K562 (cell line): ENCODE results near the gene CYSTM1. TPM values are rescaled to one million over a fixed set of nuclear protein-coding genes. Genes with fewer than 3 reads are reported as not detected.

Experiments used
- ATAC-seq: fragments of 200-7000 bp; cut with Tn5 transposase; 3 replicates; pipeline ENCODE4 v1.9.1; 2020; ENCODE audit warnings: moderate library complexity
- BruUV-seq: library from RNA; stranded (reverse); fragments of 400-500 nt; replicated peaks from 2 replicates; lab custom pipeline; 2021; lab: Mats Ljungman, UMichigan
- CTCF ChIA-PET: fragments of 300-600 bp; formaldehyde crosslinking; extraction: SDS; loops from one replicate; lab custom pipeline; 2021; ENCODE audit warnings: low intra/inter-chr PET ratio; lab: Yijun Ruan, JAX
- POLR2A ChIA-PET: fragments of 300-600, 350-650 bp; sonication (Branson Sonifier 250); formaldehyde crosslinking; extraction: SDS; loops from one replicate; lab custom pipeline; 2021; ENCODE audit warnings: antibody characterized with exemption, inconsistent platforms; lab: Yijun Ruan, JAX
- DNase-seq, 4 experiments: peaks; one replicate each; pipeline versions ENCODE4 v3.0.0 to v3.0.0-alpha.2; 2011 to 2018; ENCODE audit warnings: low spot score in 3 of 4, mixed read lengths in 3 of 4; ENCODE audit errors: extremely low read depth in 1 of 4
- FAIRE-seq: peaks from 2 replicates; lab custom pipeline; 2011; peaks lifted over from hg19 to GRCh38; lab: Jason Lieb, UNC
- H2AFZ ChIP-seq: 2 replicates; pipeline ENCODE4 v1.6.0; 2011; ENCODE audit warnings: low read depth, low read length, control low read depth, inconsistent platforms
- H3K27ac ChIP-seq: fragments of 200-600 bp; 3 replicates; pipeline ENCODE4 v1.8.0; 2011; ENCODE audit warnings: low read depth, mild to moderate bottlenecking, control low read depth, inconsistent platforms, low read length, moderate library complexity, mixed read lengths; ENCODE audit errors: extremely low read depth
- H3K27me3 ChIP-seq, 2 experiments: fragments of 300-600 bp in 1 of 2; 2 replicates in 1 of 2; 3 replicates in 1 of 2; pipeline versions ENCODE4 v1.6.0 to v1.8.0; 2011; ENCODE audit warnings: inconsistent platforms in 2 of 2, low read length in 2 of 2, mild to moderate bottlenecking in 1 of 2, mixed read lengths in 1 of 2, moderate library complexity in 1 of 2; ENCODE audit not compliant: control insufficient read depth in 2 of 2, insufficient read depth in 2 of 2
- H3K36me3 ChIP-seq: fragments of 300-600 bp; 3 replicates; pipeline ENCODE4 v1.8.0; 2011; ENCODE audit warnings: mild to moderate bottlenecking, low read length, inconsistent platforms; ENCODE audit not compliant: control insufficient read depth, insufficient read depth
- H3K4me1 ChIP-seq, 2 experiments: fragments of 200-600 bp in 1 of 2; replicated peaks in 1 of 2; 2 replicates in 1 of 2; 3 replicates in 1 of 2; pipeline versions ENCODE4 v1.5.1 to v1.8.0; 2011; ENCODE audit warnings: inconsistent platforms in 2 of 2, low read length in 2 of 2, mild to moderate bottlenecking in 1 of 2, mixed read lengths in 1 of 2, moderate library complexity in 1 of 2; ENCODE audit not compliant: control insufficient read depth in 2 of 2, insufficient read depth in 2 of 2
- H3K4me2 ChIP-seq: 2 replicates; pipeline ENCODE4 v1.6.1; 2011; ENCODE audit warnings: low read length, control low read depth, inconsistent platforms, mixed read lengths; ENCODE audit not compliant: insufficient read depth
- H3K4me3 ChIP-seq: fragments of 200-600 bp; sonication (generic), shearing (Covaris generic); 2 replicates; pipeline ENCODE4 v1.5.1; 2016; ENCODE audit warnings: control low read depth, inconsistent platforms
- H3K79me2 ChIP-seq: fragments of 200-600 bp; 3 replicates; pipeline ENCODE4 v1.8.0; 2011; ENCODE audit warnings: low read length, inconsistent platforms; ENCODE audit not compliant: control insufficient read depth, insufficient read depth
- H3K9ac ChIP-seq, 2 experiments: 2 replicates each; pipeline versions ENCODE4 v1.6.0 to v1.6.1; 2011; ENCODE audit warnings: low read depth in 2 of 2, low read length in 2 of 2, control low read depth in 1 of 2, inconsistent platforms in 1 of 2, mild to moderate bottlenecking in 1 of 2, mixed read lengths in 1 of 2; ENCODE audit not compliant: insufficient read depth in 1 of 2
- H3K9me1 ChIP-seq: one replicate; pipeline ENCODE4 v1.6.0; 2011; ENCODE audit warnings: inconsistent platforms, mild to moderate bottlenecking, low read length, moderate library complexity; ENCODE audit not compliant: control insufficient read depth, insufficient read depth
- H3K9me3 ChIP-seq: replicated peaks from 2 replicates; pipeline ENCODE4 v1.5.1; 2011; ENCODE audit warnings: low read depth, low read length, inconsistent platforms; ENCODE audit not compliant: control insufficient read depth, insufficient read depth
- H4K20me1 ChIP-seq: replicated peaks from 2 replicates; pipeline ENCODE4 v1.6.1; 2011; ENCODE audit warnings: low read length, inconsistent platforms, mixed read lengths; ENCODE audit not compliant: control insufficient read depth, insufficient read depth
- CTCF ChIP-seq, 3 experiments: IDR thresholded peaks in 2 of 3; conservative IDR thresholded peaks in 1 of 3; 2 replicates each; pipeline ENCODE4 v1.5.1; 2011 to 2012; ENCODE audit warnings: low read length in 3 of 3, mild to moderate bottlenecking in 3 of 3, control low read depth in 2 of 3, improper control_type of control experiment in 1 of 3, inconsistent platforms in 1 of 3, low read depth in 1 of 3, mixed read lengths in 1 of 3, moderate library complexity in 1 of 3; ENCODE audit not compliant: insufficient read depth in 2 of 3
- ELK3 ChIP-seq: fragments of 450-650 bp; formaldehyde crosslinking; IDR thresholded peaks from 2 replicates; pipeline ENCODE4 v1.4.0; 2020; ENCODE audit warnings: mild to moderate bottlenecking
- NRF1 ChIP-seq, 2 experiments: fragments of 450-650 bp; IDR thresholded peaks in 1 of 2; conservative IDR thresholded peaks in 1 of 2; 2 replicates each; pipeline ENCODE4 v1.6.1; 2014; ENCODE audit warnings: mild to moderate bottlenecking in 2 of 2
- RAD21 ChIP-seq, 2 experiments: fragments of 250-450 bp in 1 of 2; fragments of 450-650 bp in 1 of 2; sonication (Bioruptor Pico) in 1 of 2; formaldehyde crosslinking in 1 of 2; IDR thresholded peaks in 1 of 2; conservative IDR thresholded peaks in 1 of 2; 2 replicates each; pipeline versions ENCODE4 v1.4.0 to v1.8.0; 2020 to 2022; ENCODE audit warnings: mild to moderate bottlenecking in 2 of 2, moderate library complexity in 1 of 2
- RAD51 ChIP-seq: fragments of 450-650 bp; IDR thresholded peaks from 2 replicates; pipeline ENCODE4 v1.7.1; 2016; ENCODE audit warnings: low read depth, mild to moderate bottlenecking, borderline replicate concordance
- TARDBP ChIP-seq: fragments of 450-650 bp; IDR thresholded peaks from 2 replicates; pipeline ENCODE4 v1.6.1; 2016
- ZNF395 ChIP-seq: fragments of 200-800 bp; sonication (Bioruptor generic); IDR thresholded peaks from 2 replicates; pipeline ENCODE4 v1.6.1; 2017; ENCODE audit warnings: missing genetic modification characterization, missing compliant biosample characterization
- WGBS: fragments of 100-300 bp; shearing (Covaris generic); methylation state at CpG from one replicate; pipeline ENCODE4 v1.1.6; 2016; ENCODE audit warnings: low coverage, mixed read lengths; ENCODE audit not compliant: insufficient coverage; ENCODE audit errors: missing lambda C conversion rate; 5-methylcytosine and 5-hydroxymethylcytosine counted together
- in situ Hi-C: fragments of 300-500 bp; cut with MboI; formaldehyde crosslinking; loops from 4 replicates; pipeline ENCODE4 v1.15.0; 2018; ENCODE audit warnings: inconsistent platforms, mixed read lengths
- intact Hi-C: fragments of 100-400 bp; cut with micrococcal nuclease; formaldehyde crosslinking; loops from 2 replicates; pipeline ENCODE4 v1.14.2; 2022
- polyA plus RNA-seq, 8 experiments: library from polyadenylated mRNA; depleted of rRNA in 4 of 8; stranded (reverse) in 5 of 8; unstranded in 3 of 8; fragments of >200 nt; fragmentation: Nextera tagmentation in 2 of 8; fragmentation: Illumina TruSeq in 1 of 8; extraction: Ambion mirVana in 2 of 8; extraction: Trizol in 1 of 8; gene quantifications; 2 replicates each; pipeline versions ENCODE4 v1.2.1 to v1.2.3, GENCODE V29; 2011 to 2014; ENCODE audit warnings: inconsistent platforms in 1 of 8, missing spikeins in 1 of 8
- total RNA-seq, 7 experiments: library from RNA; depleted of rRNA in 6 of 7; stranded (reverse); fragments of >200 nt in 6 of 7; fragmentation: Illumina TruSeq in 2 of 7; extraction: Trizol in 2 of 7; gene quantifications; 2 replicates each; pipeline versions ENCODE4 v1.2.1 to v1.2.3, GENCODE V29; 2011 to 2021; ENCODE audit warnings: low replicate concordance in 1 of 7

Gene CYSTM1
- total and polyA plus RNA-seq, 9 of the 15 experiments (the other 6 are each of a cell fraction or from before 2014, with no cell fraction given), result 76.1 to 422 (median 108) TPM

GRCh38 chr5:140242099-140242498, 67.1 kb downstream of the CYSTM1 start:
- DNase-seq (peak in 1 of 4 experiments; percentile 35), ATAC-seq (0 out of 3 replicates have a peak, but pooled peaks have one; percentile 21), FAIRE-seq (peak; percentile 42)
- Histone ChIP-seq H3K79me2 (peaks cover 9% of the 10 kb centered on the region; the same call in 1 of the 3 replicates), H3K4me2 (no peak overlapping the region), H4K20me1 (peaks cover 30% of the 10 kb centered on the region), H3K36me3 (peaks cover 41% of the 10 kb centered on the region), H3K9me1 (no peaks in the 10 kb centered on the region), H3K9ac (peak overlapping the region in 1 of 2 experiments; percentile 40; a peak in 1 of 4 replicates), H3K9me3 (no peaks in the 10 kb centered on the region), H3K27me3 (no peaks in the 10 kb centered on the region), H3K27ac (no peak overlapping the region), H3K4me1 (peaks cover 15 to 30% of the 10 kb centered on the region in 2 experiments), H2AFZ (no peak overlapping the region), H3K4me3 (no peak overlapping the region)
- in situ Hi-C loops, result loop anchor here (5.0 to 10.0 kb wide), 2 partner anchors 115 to 483 kb away; no protein-coding TSS in a partner anchor
- CTCF ChIA-PET, result interaction anchor here (3.5 to 4.1 kb wide), 2 partner anchors 110 to 115 kb away, joined by 29 to 37 read pairs; no protein-coding TSS in a partner anchor
- TF ChIP-seq RAD51, result no peak
- TF ChIP-seq TARDBP, result no peak
- TF ChIP-seq NRF1 (conservative IDR thresholded peaks at IDR 0.05 in 1 of 2, IDR thresholded peaks at IDR 0.05 in 1 of 2), result no peak
- TF ChIP-seq ELK3 (CRISPR knock-in tag), result no peak
- peak in 2 of 3 experiments; percentile 26 to 30; a peak in 3 of 6 replicates for TF ChIP-seq CTCF (IDR thresholded peaks at IDR 0.05 in 2 of 3, conservative IDR thresholded peaks at IDR 0.05 in 1 of 3; ENCODE audit: insufficient read depth in 2 of 3, low read depth in 1 of 3, low read length in 3 of 3)
- no peak for TF ChIP-seq ZNF395 (CRISPR knock-in tag)
- peak in 1 of 2 experiments; percentile 3; a peak in 1 of 4 replicates for TF ChIP-seq RAD21 (CRISPR knock-in tag; conservative IDR thresholded peaks at IDR 0.05 in 1 of 2, IDR thresholded peaks at IDR 0.05 in 1 of 2)
- intact Hi-C loops, result loop anchor here (5.0 to 10.0 kb wide), 2 partner anchors 313 to 490 kb away; partner anchors contain the start of gene SRA1
- POLR2A ChIA-PET, result interaction anchor here (0.9 to 1.1 kb wide), 3 partner anchors 20 to 104 kb away, joined by 3 to 4 read pairs (median 4); partner anchors contain the start of gene HBEGF
- BruUV-seq, result no TSS peak
- WGBS, result 74% methylated on average over 5 of the region's 5 CpGs
